Measurements from ENCODE around the gene TMEM253.

The TMEM253 gene

DNA sequence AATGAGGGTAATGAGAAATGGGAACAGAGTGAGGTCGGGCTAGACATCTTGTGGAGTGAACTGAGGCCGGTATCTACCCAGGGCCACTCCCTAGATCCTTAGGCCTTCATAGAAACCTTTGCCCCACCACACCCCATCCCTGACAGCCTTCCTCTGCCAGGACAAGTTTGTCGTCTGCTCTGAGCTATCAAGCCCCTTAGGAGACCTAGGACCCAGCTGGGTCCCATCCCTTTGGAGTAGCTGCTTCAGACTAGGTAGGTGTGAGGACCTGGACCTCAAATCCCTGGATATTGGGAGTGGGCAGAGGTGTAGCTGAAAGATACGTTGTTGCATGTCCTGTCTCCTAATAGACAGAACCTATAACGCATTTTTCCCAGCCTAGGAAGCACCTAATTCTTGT is at the start of gene TMEM253:
Gene TMEM253, plus strand, starts transcription at position 136 of the 400 bp plus-strand sequence. CDS start 278 bp downstream, outside the sequence.
- DNase-seq (ENCODE audit: low read depth in 2 of 2, low spot score in 1 of 2) = no peak

DNA sequence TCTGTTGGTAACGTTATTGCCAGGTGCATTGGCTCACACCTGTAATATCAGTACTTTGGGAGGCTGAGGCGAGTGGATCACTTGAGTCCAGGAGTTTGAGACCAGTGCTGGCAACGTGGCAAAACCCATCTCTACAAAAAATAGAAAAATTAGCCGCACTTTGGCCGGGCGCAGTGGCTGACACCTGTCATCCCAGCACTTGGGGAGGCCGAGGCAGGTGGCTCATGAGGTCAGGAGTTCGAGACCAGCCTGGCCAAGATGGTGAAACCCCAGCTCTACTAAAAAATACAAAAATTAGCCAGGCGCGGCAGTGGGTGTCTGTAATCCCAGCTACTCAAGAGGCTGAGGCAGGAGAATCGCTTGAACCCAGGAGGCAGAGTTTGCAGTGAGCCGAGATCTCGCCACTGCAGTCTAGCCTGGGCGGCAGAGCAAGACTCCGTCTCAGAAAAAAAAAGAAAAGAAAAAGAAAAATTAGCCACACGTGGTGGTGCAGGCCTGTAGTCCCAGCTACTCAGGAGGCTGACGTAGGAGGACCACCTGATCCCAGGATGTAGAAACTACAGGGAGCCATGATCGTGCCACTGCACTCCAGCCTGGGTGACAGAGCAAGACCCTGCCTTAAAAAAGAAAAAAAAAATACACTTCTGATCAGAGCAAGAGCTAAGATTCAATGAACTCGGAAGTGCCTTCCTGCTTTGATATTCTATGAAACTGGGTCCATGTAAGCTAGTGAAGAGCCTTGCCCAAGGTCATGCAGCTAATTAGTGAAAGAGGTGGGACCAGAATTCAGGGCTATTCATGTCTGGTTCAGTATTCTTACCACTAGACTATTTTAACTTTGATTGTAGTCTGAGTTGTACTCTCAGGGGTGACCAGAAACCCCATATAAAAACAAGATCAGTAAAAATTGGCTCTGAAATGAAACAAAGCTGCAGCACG is 47.4 kb upstream of the TMEM253 start:
- no peak for DNase-seq (ENCODE audit: low read depth in 2 of 2, low spot score in 1 of 2)

DNA sequence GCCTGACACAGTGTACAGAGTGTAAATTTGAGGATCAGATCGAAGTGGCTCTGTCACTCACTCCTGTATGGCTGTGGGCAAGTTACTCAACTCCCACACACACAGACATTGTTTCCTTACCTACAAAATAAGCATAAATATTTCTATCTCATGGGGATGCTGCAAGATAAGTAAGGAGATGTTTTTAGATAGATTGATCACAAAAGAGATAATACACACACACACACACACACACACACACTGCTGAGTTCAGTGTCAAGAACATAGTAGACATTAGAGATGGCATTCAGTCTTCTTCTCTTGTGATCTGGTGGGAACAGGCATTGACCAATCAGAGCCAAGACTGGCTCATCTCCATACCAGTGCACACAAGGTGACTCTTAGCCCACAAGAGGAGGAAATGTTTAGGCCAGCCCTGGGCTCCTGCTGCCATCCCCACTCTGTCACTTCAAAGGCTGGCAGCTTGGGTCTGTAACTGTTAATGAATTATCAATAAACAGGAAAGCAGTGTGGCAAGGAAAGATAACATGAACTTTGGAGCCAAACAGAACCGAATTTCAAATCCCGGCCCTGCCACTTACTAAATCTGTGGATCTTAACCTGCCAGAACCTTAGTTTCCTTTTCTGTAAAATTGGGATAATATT is 46.6 kb upstream of the TMEM253 start:
- no peak for DNase-seq (ENCODE audit: low read depth in 2 of 2, low spot score in 1 of 2)

DNA sequence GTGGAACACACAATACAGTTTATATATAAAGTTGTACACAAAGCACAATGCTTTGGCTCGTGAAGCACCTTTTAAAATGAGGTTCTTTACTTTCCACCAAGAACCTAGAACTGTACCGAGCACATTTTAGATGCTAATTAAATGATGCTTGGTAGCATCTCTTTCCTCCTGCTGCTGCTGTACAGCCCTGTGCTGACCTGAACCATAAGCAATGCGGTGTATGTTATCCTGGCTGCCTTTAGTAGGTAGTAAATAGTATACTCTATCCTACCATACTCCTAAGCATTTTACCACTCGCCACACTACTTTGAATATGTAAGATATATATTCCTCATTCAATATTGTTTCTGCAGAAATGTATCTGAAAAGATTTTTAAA is 46.1 kb upstream of the TMEM253 start:
- no peak for DNase-seq (ENCODE audit: low read depth in 2 of 2, low spot score in 1 of 2)

DNA sequence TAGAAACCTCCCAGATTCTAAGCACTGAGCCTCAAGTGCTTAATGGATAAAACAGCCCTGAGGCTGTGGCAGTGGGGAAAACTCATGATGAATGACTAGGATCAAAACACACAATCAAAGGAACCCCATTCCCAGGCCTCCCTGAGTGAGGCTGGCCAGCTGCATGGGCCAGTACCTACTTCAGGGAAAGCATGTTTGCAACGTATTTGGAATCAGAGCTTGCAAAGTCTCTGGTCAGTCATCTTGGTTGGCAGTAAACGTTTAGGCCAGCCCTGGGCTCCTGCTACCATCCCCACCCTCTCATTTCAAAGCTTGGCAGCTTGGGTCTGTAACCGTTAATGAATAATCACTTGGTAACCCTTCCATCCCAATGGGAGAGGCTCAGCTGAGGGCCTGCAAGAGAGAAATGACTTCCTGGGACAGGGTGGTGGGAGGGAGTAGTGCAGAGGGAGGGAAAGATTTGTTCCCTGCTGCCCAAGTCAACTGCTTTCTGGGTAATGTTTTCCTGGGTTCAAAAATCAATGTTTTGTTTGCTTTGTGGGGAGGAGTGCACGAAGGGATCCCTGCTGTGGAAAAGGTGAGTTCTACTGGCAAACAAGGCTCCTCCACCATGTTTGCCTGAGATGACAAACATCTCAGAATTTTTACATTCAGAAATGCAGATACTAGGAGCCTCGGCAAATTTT is 45.3 kb upstream of the TMEM253 start:
- no peak for DNase-seq (ENCODE audit: low read depth in 2 of 2, low spot score in 1 of 2)

DNA sequence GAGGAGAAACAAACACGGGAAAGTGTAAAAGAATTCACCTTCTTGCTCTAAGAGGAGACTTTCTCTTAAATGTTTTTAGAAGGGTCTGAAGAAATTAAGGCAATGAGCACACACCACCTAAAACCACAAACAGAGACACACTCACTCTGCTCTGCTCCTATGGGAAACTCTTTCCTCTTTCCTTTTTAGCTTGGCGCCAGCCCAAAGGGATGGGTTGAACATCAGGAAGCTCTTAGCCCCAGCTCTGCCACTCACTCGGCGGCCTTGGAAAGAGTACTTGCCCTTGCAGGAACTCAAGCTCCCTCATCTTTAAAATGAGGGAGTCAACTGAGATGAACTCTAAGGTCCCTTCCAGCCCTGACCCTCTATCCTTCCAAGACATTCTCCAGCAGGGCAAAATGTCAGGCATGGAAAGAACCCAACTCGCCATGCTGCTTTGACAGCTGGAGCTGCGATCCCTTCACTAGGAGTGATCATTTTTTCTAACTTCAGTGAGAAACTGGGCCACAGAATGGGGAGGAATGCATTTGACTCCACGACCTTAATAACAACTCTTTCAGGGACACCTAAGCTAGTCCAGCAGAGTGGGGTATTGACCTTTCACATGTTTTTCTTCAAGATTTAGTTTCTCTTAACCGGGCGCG is 44.2 kb upstream of the TMEM253 start:
- no peak for DNase-seq (ENCODE audit: low read depth in 2 of 2, low spot score in 1 of 2)

DNA sequence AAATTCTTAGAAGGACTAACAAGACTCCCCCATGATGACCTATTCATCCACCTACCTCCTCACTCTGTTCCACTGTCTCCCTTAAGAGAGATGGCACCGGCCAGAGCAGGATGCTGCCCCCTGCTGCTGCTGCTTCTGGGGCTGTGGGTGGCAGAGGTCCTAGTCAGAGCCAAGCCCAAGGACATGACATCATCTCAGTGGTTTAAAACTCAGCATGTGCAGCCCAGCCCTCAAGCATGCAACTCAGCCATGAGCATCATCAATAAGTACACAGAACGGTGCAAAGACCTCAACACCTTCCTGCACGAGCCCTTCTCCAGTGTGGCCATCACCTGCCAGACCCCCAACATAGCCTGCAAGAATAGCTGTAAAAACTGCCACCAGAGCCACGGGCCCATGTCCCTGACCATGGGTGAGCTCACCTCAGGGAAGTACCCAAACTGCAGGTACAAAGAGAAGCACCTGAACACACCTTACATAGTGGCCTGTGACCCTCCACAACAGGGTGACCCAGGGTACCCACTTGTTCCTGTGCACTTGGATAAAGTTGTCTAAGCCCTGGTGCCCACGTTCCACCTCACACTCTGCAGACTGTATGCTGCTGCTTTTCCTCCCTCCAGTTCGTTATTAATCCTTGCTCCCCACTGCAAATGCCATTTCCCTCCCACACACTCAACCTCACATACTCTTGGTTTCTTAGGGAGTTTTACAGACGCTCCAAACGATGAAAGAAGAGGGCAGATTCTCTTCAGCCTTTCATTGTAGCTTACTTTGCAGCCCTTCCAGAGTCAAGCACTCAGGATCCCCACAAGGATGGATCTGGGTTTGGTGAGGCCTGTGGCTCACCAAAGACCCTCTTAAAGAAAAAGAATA is 42.8 kb upstream of the TMEM253 start, which contains the start of gene RNASE8:
Gene RNASE8, plus strand, starts transcription at position 20 of the 873 bp plus-strand sequence. Its CDS starts 71 bp downstream, at position 91.
- DNase-seq (ENCODE audit: low read depth in 2 of 2, low spot score in 1 of 2) = no peak

DNA sequence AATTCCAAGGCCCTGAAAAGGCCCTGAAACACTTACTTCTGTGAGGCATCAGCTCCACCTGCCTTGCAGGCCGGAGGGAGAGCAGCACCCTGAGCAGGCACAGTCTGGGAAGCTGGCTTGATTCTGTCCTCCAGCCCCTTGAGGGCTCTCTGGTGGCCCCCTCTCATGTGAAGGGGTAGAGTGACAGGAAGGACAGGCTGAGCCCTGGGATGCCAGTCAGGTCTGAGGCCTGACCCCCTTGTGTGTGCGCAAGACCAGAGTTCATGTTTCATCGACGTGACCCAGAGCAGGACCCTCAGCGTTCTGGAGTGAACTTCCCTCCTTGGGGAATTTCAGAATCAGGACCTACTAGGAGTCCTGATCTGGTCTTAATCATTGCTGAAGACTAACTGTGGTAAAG is 42.0 kb upstream of the TMEM253 start:
- DNase-seq (ENCODE audit: low read depth in 2 of 2, low spot score in 1 of 2) = no peak

DNA sequence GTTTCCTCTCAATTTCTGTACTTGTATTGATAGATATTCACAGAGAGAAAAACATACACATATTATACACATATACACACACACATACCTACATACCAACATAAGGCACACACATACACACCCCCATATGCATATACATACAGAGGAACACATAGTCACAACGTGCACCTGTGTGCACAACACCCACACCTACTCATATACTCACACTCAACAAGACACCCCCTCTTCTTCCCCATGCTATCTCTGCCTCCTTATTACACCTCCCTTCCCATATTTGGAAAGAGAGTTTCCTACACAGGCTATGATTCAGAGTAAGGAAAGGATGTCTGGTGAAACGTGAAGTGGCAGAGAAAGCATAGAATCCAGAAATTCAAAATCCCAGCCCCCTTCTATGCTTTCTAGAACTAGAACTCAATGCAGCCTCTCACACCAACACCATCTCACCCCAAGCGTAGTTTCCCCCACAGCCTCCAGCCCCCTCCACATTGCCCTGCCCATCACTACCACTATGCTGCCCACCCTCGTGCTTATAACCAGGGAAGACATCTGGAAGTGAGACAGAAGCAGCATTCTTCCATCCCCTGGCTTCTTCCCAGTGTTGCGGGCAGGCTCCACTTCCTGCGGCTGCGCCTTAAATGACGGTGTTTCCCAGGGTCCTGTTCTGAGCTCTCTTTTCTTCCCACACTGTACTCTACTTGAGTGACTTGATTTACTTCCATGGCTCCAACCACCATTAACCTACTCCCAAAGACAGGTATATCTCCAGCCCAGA is 40.8 kb upstream of the TMEM253 start:
- DNase-seq (ENCODE audit: low read depth in 2 of 2, low spot score in 1 of 2) = no peak

DNA sequence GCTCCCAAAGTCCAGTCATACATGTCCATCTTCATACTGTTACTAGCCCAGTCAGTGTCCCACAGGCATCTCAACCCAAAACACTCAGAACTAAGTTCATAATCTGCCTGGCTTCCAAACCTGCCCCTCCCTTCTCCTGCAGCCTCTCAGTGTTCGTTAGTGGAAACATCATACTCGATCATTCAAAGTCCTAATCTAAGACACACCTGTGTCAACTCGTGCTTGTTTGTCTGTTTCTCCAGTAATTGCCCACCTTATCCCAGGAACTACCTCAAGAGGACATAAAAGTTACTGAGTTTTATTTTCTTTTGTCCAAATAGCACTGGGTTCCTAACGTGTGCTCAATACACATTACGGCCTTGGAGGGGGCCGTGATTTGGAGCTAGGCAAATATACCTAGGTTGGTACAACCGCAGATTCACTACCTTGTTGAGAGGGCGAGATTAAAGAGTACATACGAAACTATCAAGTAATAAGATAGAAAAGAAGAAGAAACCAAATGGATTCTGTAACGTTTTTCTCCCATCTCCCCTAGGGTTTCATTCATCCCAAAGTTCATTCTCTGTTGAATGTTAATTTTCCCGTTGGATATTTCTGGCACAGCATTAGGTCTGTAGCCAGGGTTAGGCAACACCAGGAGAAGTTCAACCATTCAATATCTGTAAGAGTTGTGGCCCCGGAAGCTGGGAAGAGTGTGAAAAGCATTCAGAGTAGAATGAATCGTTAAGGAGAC is 40.1 kb upstream of the TMEM253 start:
- no peak for DNase-seq (ENCODE audit: low read depth in 2 of 2, low spot score in 1 of 2)

DNA sequence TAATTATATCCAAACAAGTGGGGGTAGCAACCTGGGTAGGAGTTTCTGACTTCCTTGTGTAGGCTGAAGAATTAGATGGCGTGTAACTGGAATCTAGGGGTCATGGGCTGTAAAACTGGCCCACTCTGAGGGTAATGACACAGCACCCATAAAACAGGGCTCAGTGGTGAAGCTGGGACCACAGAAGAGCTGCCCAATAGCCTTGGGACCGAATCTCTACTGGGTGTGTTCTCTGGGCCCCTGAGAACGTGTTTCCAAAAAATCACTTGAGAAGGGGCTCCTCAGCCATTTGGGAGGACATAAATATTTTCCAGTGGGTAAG is 39.6 kb upstream of the TMEM253 start:
- DNase-seq (ENCODE audit: low read depth in 2 of 2, low spot score in 1 of 2) = no peak

DNA sequence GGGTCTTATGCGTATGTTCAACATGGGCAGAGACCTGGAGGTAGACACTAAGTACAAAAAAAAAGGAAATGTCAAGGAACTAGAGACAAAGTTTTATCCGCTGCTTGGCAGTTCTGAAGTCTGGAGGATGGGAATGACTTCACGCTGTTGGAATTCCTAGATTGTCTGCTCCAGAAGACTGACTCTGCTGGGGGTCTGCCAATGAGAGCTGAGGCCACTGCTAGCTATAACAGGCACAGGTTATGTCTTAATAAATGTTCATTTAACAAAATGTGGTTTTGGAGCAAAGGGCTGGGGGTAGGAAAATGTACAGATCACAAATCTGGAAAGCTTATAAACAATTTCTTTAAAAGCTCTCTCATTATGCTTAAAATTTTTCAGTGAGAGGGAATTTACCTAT is 37.4 kb upstream of the TMEM253 start:
- DNase-seq (ENCODE audit: low read depth in 2 of 2, low spot score in 1 of 2) = no peak

DNA sequence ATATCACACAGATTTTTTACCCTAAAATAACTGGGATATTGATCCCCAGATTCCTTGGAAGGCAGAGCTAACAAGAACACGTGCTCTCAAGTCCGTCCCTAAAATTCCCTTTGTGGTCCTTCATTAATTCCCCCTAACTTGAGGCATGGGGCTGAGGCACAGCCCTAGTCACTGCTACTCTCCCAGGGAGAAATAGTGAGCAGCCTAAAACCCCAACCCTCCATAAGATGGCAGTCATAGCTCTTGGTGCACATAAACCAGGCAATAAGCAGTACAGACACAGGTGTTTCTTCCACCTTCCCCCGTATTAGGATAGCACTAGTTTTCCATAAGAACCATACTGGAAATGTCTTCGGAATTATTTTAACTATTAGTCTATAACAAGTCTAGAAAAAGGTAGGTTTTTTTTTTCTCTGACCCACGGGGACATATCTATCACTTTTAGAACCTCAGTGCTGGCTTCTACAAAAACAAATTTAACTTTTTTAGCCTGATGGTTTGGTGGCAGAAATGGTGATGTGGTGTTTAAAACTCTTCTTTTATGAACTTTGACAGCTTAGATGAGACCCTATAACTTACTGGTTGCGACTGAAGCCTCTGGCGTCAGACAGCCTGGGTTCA is 33.9 kb upstream of the TMEM253 start:
- no peak for DNase-seq (ENCODE audit: low read depth in 2 of 2, low spot score in 1 of 2)

DNA sequence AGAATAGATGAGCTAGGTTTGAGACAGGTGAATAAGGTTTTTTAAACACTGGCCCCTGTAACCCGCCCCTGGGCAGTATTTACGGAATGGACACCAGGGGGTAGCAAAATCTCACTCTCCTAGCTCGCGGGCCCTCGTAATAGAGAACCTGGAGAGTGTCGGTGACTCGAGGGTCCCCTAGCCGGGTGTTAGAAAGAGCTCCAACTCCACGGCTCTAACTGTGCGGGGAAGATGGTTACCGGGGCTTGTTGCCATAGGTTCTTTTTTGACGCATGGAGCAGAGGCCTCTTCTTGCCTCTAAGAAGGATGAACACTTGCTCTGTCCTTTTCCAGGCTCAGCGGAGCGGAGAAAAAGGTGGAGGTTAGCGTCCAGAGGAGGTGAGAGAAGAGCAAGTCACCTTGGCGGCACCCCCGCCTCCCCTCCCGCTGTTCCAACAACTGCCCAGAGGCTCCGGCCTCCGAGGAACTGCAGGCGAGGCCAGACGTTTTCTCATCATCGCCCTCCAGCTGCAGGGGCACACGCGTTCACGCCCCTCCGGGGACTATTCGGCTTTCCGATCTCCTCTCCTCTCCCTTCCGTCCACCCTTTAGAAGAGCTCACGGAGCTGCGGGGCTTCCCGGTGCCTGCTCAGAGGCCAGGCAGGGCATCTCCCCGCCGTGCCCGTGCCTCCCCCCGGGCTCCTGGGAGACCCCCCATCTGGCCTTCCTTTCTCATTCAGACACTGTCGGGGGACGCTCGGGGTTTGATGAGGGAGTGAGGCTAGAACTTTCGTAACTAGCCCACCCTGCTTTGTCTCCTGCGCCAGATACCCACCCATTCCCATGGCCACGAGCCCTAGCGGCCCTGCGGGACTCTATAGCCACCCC is 32.1 kb upstream of the TMEM253 start:
- DNase-seq (ENCODE audit: low read depth in 2 of 2, low spot score in 1 of 2) = no peak

DNA sequence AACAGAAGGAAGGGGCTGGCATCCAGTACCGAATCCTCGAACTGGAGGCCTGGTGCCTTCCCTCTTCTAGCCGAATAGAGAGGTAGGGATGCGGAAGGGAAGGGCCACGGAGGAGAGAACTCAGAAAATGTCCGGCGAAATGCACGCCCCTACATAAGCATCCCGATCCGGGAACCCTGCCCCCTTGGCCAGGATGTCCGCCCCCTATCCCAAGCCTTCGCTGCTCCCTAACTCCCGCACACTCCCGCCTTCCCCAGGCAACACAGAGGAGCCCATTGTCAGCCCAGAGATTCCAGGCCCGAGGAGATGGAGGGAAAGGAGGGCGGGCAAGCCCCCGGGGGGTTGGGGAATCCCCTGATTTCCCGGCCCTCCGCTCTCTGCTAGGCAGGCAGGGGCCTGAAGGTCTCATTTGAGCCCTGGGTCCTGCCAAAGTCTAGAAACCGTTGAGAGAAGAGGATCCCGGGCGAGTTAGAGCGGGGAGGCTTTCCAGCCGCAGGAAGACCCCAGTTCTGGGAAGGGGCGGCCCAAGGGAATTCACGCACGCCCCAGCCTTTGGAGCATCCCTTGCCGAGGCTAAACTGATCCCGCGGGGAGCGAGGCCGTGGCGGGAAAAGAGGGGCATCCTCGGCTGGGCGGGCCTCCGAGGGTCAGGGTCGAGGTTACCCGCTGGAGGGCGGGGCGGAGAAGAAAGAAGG is 31.3 kb upstream of the TMEM253 start:
- no peak for DNase-seq (ENCODE audit: low read depth in 2 of 2, low spot score in 1 of 2)

DNA sequence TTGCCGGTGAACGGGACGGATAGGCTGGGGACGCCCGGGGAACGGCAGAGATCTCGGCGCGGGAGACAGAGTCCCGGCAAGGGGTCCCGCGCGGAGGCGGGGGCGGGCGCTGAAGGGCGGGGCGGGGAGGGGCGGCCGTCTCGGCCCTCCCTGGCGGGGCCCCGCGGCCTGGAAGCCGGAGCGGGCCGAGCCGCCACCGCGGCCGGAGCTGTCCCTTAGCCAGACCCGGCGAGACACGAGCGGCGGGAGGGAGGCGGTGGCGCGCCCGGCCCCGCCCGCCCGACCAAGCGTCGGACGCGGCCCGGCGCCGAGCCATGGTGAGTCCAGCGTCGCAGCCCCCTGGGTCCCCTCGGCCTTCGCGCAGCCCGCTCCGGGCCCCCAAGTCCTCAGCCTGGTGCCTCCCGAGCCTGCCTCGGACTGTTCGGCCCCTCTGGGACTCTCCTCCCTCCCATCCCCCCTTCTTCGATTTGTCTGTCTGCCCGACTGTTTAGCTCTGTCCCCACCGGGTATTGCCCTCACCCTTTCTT is 30.7 kb upstream of the TMEM253 start, which contains the start of gene ARHGEF40:
Gene ARHGEF40, plus strand, starts transcription at position 222 of the 527 bp plus-strand sequence. Its CDS starts 93 bp downstream, at position 315.
- DNase-seq (ENCODE audit: low read depth in 2 of 2, low spot score in 1 of 2) = no peak

Measured in stimulated activated CD8-positive, alpha-beta memory T cell treated with anti-CD3 and anti-CD28 coated beads, Interleukin-4, amount 100 ng/mL, for 1 hour (primary cell).